22Rv1 (cell line): ENCODE data around the gene FLNB.

Source experiments
- ZFX ChIP-seq: fragments of 450-650 bp; IDR thresholded peaks from 2 replicates; pipeline ENCODE4 v1.6.1; 2017; ENCODE audit warnings: antibody characterized with exemption, borderline replicate concordance
- TF ChIP-seq, protein P1 (sequence below): fragments of 450-650 bp; IDR thresholded peaks from 2 replicates; pipeline ENCODE4 v1.5.1; 2017; ENCODE audit warnings: mild to moderate bottlenecking

DNA sequence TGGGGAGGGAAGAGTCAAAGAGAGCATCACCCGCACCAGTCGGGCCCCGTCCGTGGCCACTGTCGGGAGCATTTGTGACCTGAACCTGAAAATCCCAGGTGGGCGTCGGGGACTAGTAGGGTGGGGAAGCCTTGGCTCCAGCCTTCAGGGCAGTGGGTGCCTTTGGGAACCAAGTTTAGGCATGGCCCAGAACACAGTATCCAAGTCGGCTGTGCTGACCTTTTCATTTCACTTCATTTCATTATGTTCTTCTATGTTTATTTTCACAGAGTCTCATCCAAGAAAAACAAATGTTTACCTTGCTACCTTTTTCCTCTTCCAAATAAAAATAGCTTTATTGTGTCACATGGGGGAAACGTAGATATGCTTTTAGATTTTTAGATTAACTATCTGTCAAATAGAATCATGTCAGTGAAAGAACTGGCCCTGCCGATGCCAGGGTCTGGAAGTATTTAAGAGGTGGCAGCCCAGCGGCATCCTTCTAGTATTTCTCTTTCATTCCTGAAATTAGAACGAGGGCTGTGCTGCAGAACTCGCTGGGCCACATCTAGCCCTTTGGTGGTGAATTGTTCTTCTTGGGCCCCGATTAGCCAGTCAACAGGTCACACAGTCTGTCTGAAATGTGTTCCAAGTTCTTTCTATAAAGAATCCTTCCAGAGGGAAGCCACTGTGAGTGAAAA, 142.0 kb downstream of the FLNB start:
- TF ChIP-seq, protein P1, sequence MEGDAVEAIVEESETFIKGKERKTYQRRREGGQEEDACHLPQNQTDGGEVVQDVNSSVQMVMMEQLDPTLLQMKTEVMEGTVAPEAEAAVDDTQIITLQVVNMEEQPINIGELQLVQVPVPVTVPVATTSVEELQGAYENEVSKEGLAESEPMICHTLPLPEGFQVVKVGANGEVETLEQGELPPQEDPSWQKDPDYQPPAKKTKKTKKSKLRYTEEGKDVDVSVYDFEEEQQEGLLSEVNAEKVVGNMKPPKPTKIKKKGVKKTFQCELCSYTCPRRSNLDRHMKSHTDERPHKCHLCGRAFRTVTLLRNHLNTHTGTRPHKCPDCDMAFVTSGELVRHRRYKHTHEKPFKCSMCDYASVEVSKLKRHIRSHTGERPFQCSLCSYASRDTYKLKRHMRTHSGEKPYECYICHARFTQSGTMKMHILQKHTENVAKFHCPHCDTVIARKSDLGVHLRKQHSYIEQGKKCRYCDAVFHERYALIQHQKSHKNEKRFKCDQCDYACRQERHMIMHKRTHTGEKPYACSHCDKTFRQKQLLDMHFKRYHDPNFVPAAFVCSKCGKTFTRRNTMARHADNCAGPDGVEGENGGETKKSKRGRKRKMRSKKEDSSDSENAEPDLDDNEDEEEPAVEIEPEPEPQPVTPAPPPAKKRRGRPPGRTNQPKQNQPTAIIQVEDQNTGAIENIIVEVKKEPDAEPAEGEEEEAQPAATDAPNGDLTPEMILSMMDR, result no peak
- TF ChIP-seq ZFX, result no peak
